Activated CD4-positive, alpha-beta T cell treated with anti-CD3 and anti-CD28 coated beads, Interleukin-2, amount 10 ng/mL, durations not matched to agents 7 days and 5 days (primary cell): ENCODE data around the gene DLGAP4. TPM values are rescaled to one million over a fixed set of nuclear protein-coding genes. Genes with fewer than 3 reads are reported as not detected.

Experiments used
- CTCF ChIA-PET: fragments of 350-600 bp; sonication (Branson Sonifier 250); formaldehyde crosslinking; loops from one replicate; lab custom pipeline; 2021; ENCODE audit warnings: antibody characterized with exemption; lab: Charles Lee
- POLR2A ChIA-PET: fragments of 350-600 bp; sonication (Branson Sonifier 250); formaldehyde crosslinking; loops from one replicate; lab custom pipeline; 2021; ENCODE audit warnings: antibody characterized with exemption; lab: Charles Lee
- DNase-seq: peaks from one replicate; pipeline ENCODE4 v3.0.0-alpha.2; 2020
- H3K27ac Mint-ChIP-seq: one replicate; pipeline ENCODE4 v1.8.0; 2021; ENCODE audit warnings: mild to moderate bottlenecking, moderate library complexity, mixed read lengths
- H3K27me3 Mint-ChIP-seq: one replicate; pipeline ENCODE4 v1.8.0; 2021; ENCODE audit warnings: mixed read lengths
- H3K36me3 Mint-ChIP-seq: one replicate; pipeline ENCODE4 v1.8.0; 2021; ENCODE audit warnings: low read depth, mixed read lengths
- H3K4me1 Mint-ChIP-seq: one replicate; pipeline ENCODE4 v1.8.0; 2021; ENCODE audit warnings: mixed read lengths
- H3K4me3 Mint-ChIP-seq: one replicate; pipeline ENCODE4 v1.8.0; 2021; ENCODE audit warnings: mild to moderate bottlenecking, moderate library complexity, mixed read lengths
- H3K9me3 Mint-ChIP-seq: one replicate; pipeline ENCODE4 v1.8.0; 2021; ENCODE audit warnings: mixed read lengths
- total RNA-seq, 2 experiments: library from RNA; stranded (reverse); gene quantifications; one replicate each; pipeline ENCODE4 v1.2.3, GENCODE V29; 2021

Gene DLGAP4
- total RNA-seq, 2 experiments from 2014 or later: 26.2 to 29.5 TPM

- H3K27ac Mint-ChIP-seq: no peak overlapping the region
- H3K4me1 Mint-ChIP-seq: peaks cover 3% of the 10 kb centered on the region
- H3K4me3 Mint-ChIP-seq: no peak overlapping the region
- ChIA-PET CTCF (no interaction called here), POLR2A (no interaction called here)
- no peaks in the 10 kb centered on the region for H3K36me3 Mint-ChIP-seq
- H3K9me3 Mint-ChIP-seq: no peaks in the 10 kb centered on the region
- DNase-seq: no peak
- H3K27me3 Mint-ChIP-seq: peaks cover 3% of the 10 kb centered on the region
Observed at GRCh38 chr20:36441416-36441815, 135.3 kb downstream of the DLGAP4 start.

GRCh38 chr20:36445847-36446246 is 139.7 kb downstream of the DLGAP4 start:
- H3K9me3 Mint-ChIP-seq: no peaks in the 10 kb centered on the region
- no peak overlapping the region for H3K4me3 Mint-ChIP-seq
- peaks cover 2% of the 10 kb centered on the region for H3K4me1 Mint-ChIP-seq
- DNase-seq: no peak
- no peaks in the 10 kb centered on the region for H3K36me3 Mint-ChIP-seq
- ChIA-PET CTCF (no interaction called here), POLR2A (no interaction called here)
- H3K27ac Mint-ChIP-seq: no peak overlapping the region
- H3K27me3 Mint-ChIP-seq: no peaks in the 10 kb centered on the region

GRCh38 chr20:36446557-36446956 is 140.4 kb downstream of the DLGAP4 start:
- H3K27ac Mint-ChIP-seq: no peak overlapping the region
- H3K27me3 Mint-ChIP-seq: no peaks in the 10 kb centered on the region
- H3K4me3 Mint-ChIP-seq: no peak overlapping the region
- H3K36me3 Mint-ChIP-seq: no peaks in the 10 kb centered on the region
- ChIA-PET CTCF (no interaction called here), POLR2A (no interaction called here)
- H3K4me1 Mint-ChIP-seq: peaks cover 2% of the 10 kb centered on the region
- no peaks in the 10 kb centered on the region for H3K9me3 Mint-ChIP-seq
- DNase-seq: no peak

GRCh38 chr20:36447101-36447500 is 141.0 kb downstream of the DLGAP4 start:
- Mint-ChIP-seq H3K36me3 (no peaks in the 10 kb centered on the region), H3K4me3 (no peak overlapping the region), H3K27ac (no peak overlapping the region), H3K27me3 (no peaks in the 10 kb centered on the region), H3K4me1 (peaks cover 2% of the 10 kb centered on the region), H3K9me3 (no peaks in the 10 kb centered on the region)
- POLR2A ChIA-PET: no interaction called here
- DNase-seq: no peak
- CTCF ChIA-PET: no interaction called here

GRCh38 chr20:36449663-36450062 is 143.5 kb downstream of the DLGAP4 start:
- Mint-ChIP-seq H3K27ac (no peak overlapping the region), H3K4me3 (no peak overlapping the region), H3K9me3 (no peaks in the 10 kb centered on the region), H3K36me3 (no peaks in the 10 kb centered on the region), H3K4me1 (peaks cover 2% of the 10 kb centered on the region), H3K27me3 (no peaks in the 10 kb centered on the region)
- POLR2A ChIA-PET: interaction anchor here (0.6 kb wide), 1 partner anchor 384 kb away, joined by 7 read pairs; no protein-coding TSS in a partner anchor
- CTCF ChIA-PET: interaction anchor here (3.5 kb wide), 1 partner anchor 10 kb away, joined by 11 read pairs; no protein-coding TSS in a partner anchor
- no peak for DNase-seq

- Mint-ChIP-seq H3K4me3 (no peak overlapping the region), H3K4me1 (no peaks in the 10 kb centered on the region), H3K27me3 (peaks cover 2% of the 10 kb centered on the region), H3K9me3 (no peaks in the 10 kb centered on the region), H3K27ac (no peak overlapping the region), H3K36me3 (no peaks in the 10 kb centered on the region)
- CTCF ChIA-PET: interaction anchor here (1.6 kb wide), 1 partner anchor 15 kb away, joined by 9 read pairs; no protein-coding TSS in a partner anchor
- DNase-seq: no peak
- POLR2A ChIA-PET: no interaction called here
Observed at GRCh38 chr20:36454332-36454697, 148.2 kb downstream of the DLGAP4 start.

- Mint-ChIP-seq H3K4me1 (no peaks in the 10 kb centered on the region), H3K4me3 (no peak overlapping the region), H3K36me3 (no peaks in the 10 kb centered on the region), H3K9me3 (no peaks in the 10 kb centered on the region), H3K27ac (no peak overlapping the region), H3K27me3 (peaks cover 2% of the 10 kb centered on the region)
- ChIA-PET CTCF (interaction anchor here (1.6 kb wide), 1 partner anchor 15 kb away, joined by 9 read pairs; no protein-coding TSS in a partner anchor), POLR2A (no interaction called here)
- no peak for DNase-seq
Observed at GRCh38 chr20:36454698-36455427, 148.7 kb downstream of the DLGAP4 start.

GRCh38 chr20:36455972-36456625 is 150.0 kb downstream of the DLGAP4 start:
- H3K4me3 Mint-ChIP-seq: no peak overlapping the region
- peaks cover 6% of the 10 kb centered on the region for H3K4me1 Mint-ChIP-seq
- POLR2A ChIA-PET: no interaction called here
- no peaks in the 10 kb centered on the region for H3K9me3 Mint-ChIP-seq
- no peak for DNase-seq
- H3K36me3 Mint-ChIP-seq: no peaks in the 10 kb centered on the region
- peaks cover 2% of the 10 kb centered on the region for H3K27me3 Mint-ChIP-seq
- CTCF ChIA-PET: interaction anchor here (0.5 kb wide), 1 partner anchor 26 kb away, joined by 4 read pairs; no protein-coding TSS in a partner anchor
- peak overlapping the region; percentile 16 for H3K27ac Mint-ChIP-seq

GRCh38 chr20:36460648-36461599 is 154.8 kb downstream of the DLGAP4 start:
- Mint-ChIP-seq H3K27ac (peak overlapping the region; percentile 91), H3K4me1 (peaks cover 47% of the 10 kb centered on the region), H3K27me3 (no peaks in the 10 kb centered on the region), H3K36me3 (no peaks in the 10 kb centered on the region), H3K4me3 (peak overlapping the region; percentile 64), H3K9me3 (no peaks in the 10 kb centered on the region)
- CTCF ChIA-PET: interaction anchor here (0.5 kb wide), 1 partner anchor 323 kb away, joined by 3 read pairs; no protein-coding TSS in a partner anchor
- POLR2A ChIA-PET: no interaction called here
- peak; percentile 89 for DNase-seq

- Mint-ChIP-seq H3K27me3 (no peaks in the 10 kb centered on the region), H3K9me3 (no peaks in the 10 kb centered on the region), H3K27ac (peak overlapping the region; percentile 92), H3K4me3 (peak overlapping the region; percentile 94), H3K36me3 (no peaks in the 10 kb centered on the region), H3K4me1 (peaks cover 56% of the 10 kb centered on the region)
- ChIA-PET POLR2A (no interaction called here), CTCF (interaction anchor here (0.5 to 3.4 kb wide), 4 partner anchors 11 to 323 kb away, joined by 3 to 12 read pairs (median 5); partner anchors contain the start of gene RAB5IF)
- peak; percentile 40 for DNase-seq
Observed at GRCh38 chr20:36461600-36462439, 155.7 kb downstream of the DLGAP4 start.

GRCh38 chr20:36462440-36463211 is 156.5 kb downstream of the DLGAP4 start:
- peak overlapping the region; percentile 92 for H3K27ac Mint-ChIP-seq
- POLR2A ChIA-PET: interaction anchor here (0.6 kb wide), 1 partner anchor 412 kb away, joined by 3 read pairs; no protein-coding TSS in a partner anchor
- H3K36me3 Mint-ChIP-seq: no peaks in the 10 kb centered on the region
- no peaks in the 10 kb centered on the region for H3K9me3 Mint-ChIP-seq
- peak overlapping the region; percentile 94 for H3K4me3 Mint-ChIP-seq
- peaks cover 64% of the 10 kb centered on the region for H3K4me1 Mint-ChIP-seq
- no peak for DNase-seq
- CTCF ChIA-PET: interaction anchor here (0.7 to 3.4 kb wide), 3 partner anchors 10 to 161 kb away, joined by 3 to 12 read pairs (median 7); partner anchors contain the start of gene RAB5IF
- H3K27me3 Mint-ChIP-seq: no peaks in the 10 kb centered on the region
